GM12891 (cell line): Measurements from ENCODE around the gene BCO2.

ENCODE experiments used
- POLR2A ChIP-seq: IDR thresholded peaks from 2 replicates; pipeline ENCODE4 v1.6.1; 2011; ENCODE audit warnings: low read depth, low read length, control low read depth
- POLR2AphosphoS5 ChIP-seq: IDR thresholded peaks from 2 replicates; pipeline ENCODE4 v1.6.1; 2011; ENCODE audit warnings: low read depth, low read length, control low read depth
- POU2F2 ChIP-seq: IDR thresholded peaks from 2 replicates; pipeline ENCODE4 v1.6.1; 2011; ENCODE audit warnings: low read depth, mild to moderate bottlenecking, control low read depth, low read length, moderate library complexity
- SPI1 ChIP-seq: IDR thresholded peaks from 2 replicates; pipeline ENCODE4 v1.6.1; 2011; ENCODE audit warnings: low read depth, low read length, control low read depth
- TAF1 ChIP-seq: IDR thresholded peaks from 2 replicates; pipeline ENCODE4 v1.6.1; 2011; ENCODE audit warnings: low read depth, low read length, control low read depth

- TF ChIP-seq POLR2AphosphoS5 (no peak), POLR2A (no peak), SPI1 (no peak), TAF1 (no peak), POU2F2 (no peak)
Observed at GRCh38 chr11:112156956-112157766, 18.2 kb upstream of the BCO2 start.
